BJ (cell line): ENCODE measurements around the gene KRTAP2-3. TPM values are rescaled to one million over a fixed set of nuclear protein-coding genes. Genes with fewer than 3 reads are reported as not detected.
A peak's percentile ranks its signal among the peaks of the same experiment; 100 is the strongest.

Source experiments
- CTCF ChIA-PET: fragments of 350-600 bp; formaldehyde crosslinking; extraction: SDS; loops from one replicate; lab custom pipeline; 2021; ENCODE audit warnings: antibody characterized with exemption, inconsistent platforms; lab: Yijun Ruan, JAX
- POLR2A ChIA-PET: fragments of 300-600 bp; sonication (Branson Sonifier 250); formaldehyde crosslinking; extraction: SDS; loops from one replicate; lab custom pipeline; 2021; ENCODE audit warnings: antibody characterized with exemption; lab: Charles Lee
- DNase-seq: peaks from one replicate; pipeline ENCODE4 v3.0.0-alpha.2; 2011; ENCODE audit warnings: low read depth
- H3K27me3 ChIP-seq: 2 replicates; pipeline ENCODE4 v1.6.0; 2011; ENCODE audit warnings: low read length; ENCODE audit not compliant: control insufficient read depth, insufficient read depth
- H3K36me3 ChIP-seq: 2 replicates; pipeline ENCODE4 v1.5.1; 2011; ENCODE audit warnings: low read length; ENCODE audit not compliant: control insufficient read depth, insufficient read depth
- H3K4me3 ChIP-seq: 2 replicates; pipeline ENCODE4 v1.5.1; 2011; ENCODE audit warnings: low read depth, mild to moderate bottlenecking, control low read depth, low read length
- polyA plus RNA-seq: library from polyadenylated mRNA; depleted of rRNA; stranded (reverse); fragments of >200 nt; gene quantifications from 2 replicates; pipeline ENCODE4 v1.2.3, GENCODE V29; 2011
- TF ChIP-seq, protein P1 (sequence below): IDR thresholded peaks from 2 replicates; pipeline ENCODE4 v1.5.1; 2011; ENCODE audit warnings: low read depth, mild to moderate bottlenecking, control low read depth, inconsistent platforms, low read length, moderate library complexity; ENCODE audit not compliant: insufficient read depth

KRTAP2-3 gene
- polyA plus RNA-seq, 1 experiment: 1.4 TPM

DNA sequence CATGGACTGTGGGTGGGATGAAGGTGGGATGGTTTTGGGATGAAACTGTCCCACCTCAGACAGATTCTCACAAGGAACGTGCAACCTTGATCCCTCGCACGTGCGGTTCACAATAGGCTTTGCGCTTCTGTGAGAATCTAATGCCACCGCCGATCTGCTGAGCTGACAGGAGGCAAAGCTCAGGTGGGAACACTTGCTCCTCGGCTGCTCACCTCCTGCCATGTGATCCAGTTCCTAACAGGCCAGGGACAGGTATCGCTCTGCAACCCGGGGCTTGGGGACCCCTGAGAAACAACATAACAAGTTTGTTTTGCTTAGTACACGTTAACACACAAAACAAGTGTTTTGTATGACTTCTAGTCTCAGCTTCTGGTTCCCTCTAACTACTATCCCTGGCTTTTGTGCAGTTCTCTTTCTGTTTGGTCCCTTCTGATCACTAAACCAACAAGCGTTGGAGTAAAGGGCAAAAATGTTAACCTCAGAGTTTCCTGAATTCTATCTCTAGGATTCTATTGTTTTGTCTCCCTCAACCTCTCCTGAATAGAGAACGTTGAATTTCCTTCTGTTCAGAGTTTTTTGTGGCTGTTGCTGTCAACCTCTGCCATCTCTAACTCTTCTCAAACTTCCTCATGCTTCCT lies 43.2 kb downstream of the KRTAP2-3 start:
- DNase-seq: no peak
- TF ChIP-seq, protein P1, sequence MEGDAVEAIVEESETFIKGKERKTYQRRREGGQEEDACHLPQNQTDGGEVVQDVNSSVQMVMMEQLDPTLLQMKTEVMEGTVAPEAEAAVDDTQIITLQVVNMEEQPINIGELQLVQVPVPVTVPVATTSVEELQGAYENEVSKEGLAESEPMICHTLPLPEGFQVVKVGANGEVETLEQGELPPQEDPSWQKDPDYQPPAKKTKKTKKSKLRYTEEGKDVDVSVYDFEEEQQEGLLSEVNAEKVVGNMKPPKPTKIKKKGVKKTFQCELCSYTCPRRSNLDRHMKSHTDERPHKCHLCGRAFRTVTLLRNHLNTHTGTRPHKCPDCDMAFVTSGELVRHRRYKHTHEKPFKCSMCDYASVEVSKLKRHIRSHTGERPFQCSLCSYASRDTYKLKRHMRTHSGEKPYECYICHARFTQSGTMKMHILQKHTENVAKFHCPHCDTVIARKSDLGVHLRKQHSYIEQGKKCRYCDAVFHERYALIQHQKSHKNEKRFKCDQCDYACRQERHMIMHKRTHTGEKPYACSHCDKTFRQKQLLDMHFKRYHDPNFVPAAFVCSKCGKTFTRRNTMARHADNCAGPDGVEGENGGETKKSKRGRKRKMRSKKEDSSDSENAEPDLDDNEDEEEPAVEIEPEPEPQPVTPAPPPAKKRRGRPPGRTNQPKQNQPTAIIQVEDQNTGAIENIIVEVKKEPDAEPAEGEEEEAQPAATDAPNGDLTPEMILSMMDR: no peak
- Histone ChIP-seq H3K4me3 (no peak overlapping the region), H3K27me3 (no peaks in the 10 kb centered on the region), H3K36me3 (no peaks in the 10 kb centered on the region)
- POLR2A ChIA-PET: no interaction called here
- CTCF ChIA-PET: interaction anchor here (0.6 to 1.3 kb wide), 3 partner anchors 43 to 631 kb away, joined by 3 to 4 read pairs (median 3); no protein-coding TSS in a partner anchor

DNA sequence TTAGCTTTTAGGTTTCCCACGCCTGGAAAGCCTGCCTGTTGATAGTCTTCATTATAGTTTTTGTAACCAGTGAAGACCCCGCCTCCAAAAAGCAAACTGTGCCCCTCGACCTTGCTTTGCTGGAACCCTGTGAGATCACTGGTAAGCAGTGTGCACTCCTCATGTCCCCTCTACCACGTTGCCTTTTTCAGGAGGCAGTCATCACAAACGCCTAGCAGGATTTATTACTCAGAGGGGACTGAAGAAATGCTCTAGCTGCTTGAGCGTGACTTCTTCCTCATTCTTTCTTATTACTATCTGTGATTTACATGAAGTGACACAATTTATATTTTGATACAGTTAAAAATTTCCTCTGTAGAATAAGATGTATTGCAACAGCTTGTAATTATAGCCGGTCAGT lies 44.5 kb downstream of the KRTAP2-3 start:
- Histone ChIP-seq H3K4me3 (no peak overlapping the region), H3K27me3 (no peaks in the 10 kb centered on the region), H3K36me3 (no peaks in the 10 kb centered on the region)
- TF ChIP-seq, protein P1: no peak
- ChIA-PET CTCF (interaction anchor here (1.0 to 1.3 kb wide), 3 partner anchors 8 to 632 kb away, joined by 3 to 4 read pairs (median 3); no protein-coding TSS in a partner anchor), POLR2A (no interaction called here)
- DNase-seq: no peak

DNA sequence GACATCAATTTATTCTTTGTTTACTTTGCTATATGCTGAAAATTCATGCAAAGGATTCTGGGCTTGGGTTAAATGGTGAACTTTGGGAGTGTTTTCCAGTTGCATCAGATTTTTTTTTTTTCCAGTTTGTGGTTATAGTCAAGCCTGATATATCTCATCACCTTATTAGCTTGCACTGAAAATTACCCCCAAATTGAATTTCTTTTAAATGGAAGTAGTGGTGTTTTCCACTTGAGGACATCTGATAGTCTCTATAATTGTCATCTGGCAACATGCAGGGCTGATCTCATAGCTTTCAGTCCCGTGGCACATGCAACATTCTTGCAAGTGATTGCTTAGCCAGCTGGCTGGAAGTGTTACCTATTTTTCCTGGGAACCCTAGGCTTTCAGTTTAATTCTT lies 46.3 kb downstream of the KRTAP2-3 start:
- CTCF ChIA-PET: interaction anchor here (1.0 to 2.0 kb wide), 5 partner anchors 11 to 649 kb away, joined by 3 to 7 read pairs (median 3); partner anchors contain the start of gene KRTAP1-5
- no peaks in the 10 kb centered on the region for H3K36me3 ChIP-seq
- POLR2A ChIA-PET: interaction anchor here (0.6 to 0.7 kb wide), 2 partner anchors 13 to 86 kb away, joined by 5 read pairs; partner anchors contain the start of gene KRTAP1-5
- TF ChIP-seq, protein P1: no peak
- no peak overlapping the region for H3K4me3 ChIP-seq
- DNase-seq: peak; percentile 71
- no peaks in the 10 kb centered on the region for H3K27me3 ChIP-seq

DNA sequence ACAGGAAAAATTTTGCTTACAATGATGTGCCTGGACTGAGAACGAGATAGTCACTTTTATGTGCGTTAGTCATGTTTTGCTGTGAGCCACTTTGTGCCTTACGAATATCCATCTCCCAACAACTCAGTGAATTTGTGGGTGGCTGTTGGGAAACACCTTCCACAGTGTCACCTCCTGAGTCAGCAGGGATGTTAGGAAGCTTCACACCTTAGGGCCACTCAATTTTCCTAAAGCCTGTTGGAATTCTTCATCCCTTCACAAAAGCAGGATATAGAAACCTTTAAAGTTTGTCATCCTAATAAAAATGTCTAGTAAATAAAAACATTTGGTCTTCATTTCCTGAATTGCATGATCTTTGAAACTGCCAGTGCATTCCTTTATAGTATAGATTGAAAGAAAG lies 46.7 kb downstream of the KRTAP2-3 start:
- no peak overlapping the region for H3K4me3 ChIP-seq
- DNase-seq: peak; percentile 91
- TF ChIP-seq, protein P1: no peak
- H3K27me3 ChIP-seq: no peaks in the 10 kb centered on the region
- ChIA-PET CTCF (interaction anchor here (1.0 to 2.0 kb wide), 5 partner anchors 11 to 650 kb away, joined by 3 to 7 read pairs (median 3); partner anchors contain the start of gene KRTAP1-5), POLR2A (interaction anchor here (0.6 kb wide), 1 partner anchor 474 kb away, joined by 14 read pairs; no protein-coding TSS in a partner anchor)
- no peaks in the 10 kb centered on the region for H3K36me3 ChIP-seq

DNA sequence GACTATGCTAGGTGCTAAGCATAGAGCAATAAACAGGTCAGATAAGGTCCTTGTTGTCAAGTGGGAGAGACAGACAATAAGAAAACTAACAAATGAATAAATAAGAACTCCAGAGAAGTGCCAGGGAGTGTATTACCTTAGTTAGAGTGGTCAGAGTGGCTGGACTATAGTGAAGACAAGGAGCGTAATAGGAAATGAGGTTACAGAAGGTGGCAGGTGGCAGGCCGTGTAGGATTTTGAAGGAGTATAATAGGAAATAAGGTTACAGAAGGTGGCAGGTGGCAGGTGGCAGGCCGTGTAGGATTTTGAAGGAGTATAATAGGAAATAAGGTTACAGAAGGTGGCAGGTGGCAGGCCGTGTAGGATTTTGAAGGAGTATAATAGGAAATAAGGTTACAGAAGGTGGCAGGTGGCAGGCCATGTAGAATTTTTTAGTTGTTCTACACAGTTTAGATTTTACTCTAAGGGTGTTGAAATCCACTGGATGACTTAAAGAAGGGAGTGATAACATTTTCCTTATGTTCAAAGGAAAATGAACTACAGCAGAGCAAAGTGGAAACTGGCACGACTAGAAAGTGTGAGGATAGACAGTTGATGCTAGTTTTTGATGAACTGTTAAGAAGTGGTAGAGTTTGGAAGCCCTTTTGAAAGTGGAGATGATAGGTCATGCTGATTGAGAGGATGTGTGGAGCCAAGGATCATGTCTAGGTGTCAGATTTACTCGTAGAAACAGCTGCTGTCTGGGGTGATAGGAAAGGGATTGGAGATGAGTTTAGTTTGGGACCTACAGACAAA lies 47.4 kb downstream of the KRTAP2-3 start:
- POLR2A ChIA-PET: interaction anchor here (0.6 kb wide), 1 partner anchor 473 kb away, joined by 14 read pairs; no protein-coding TSS in a partner anchor
- Histone ChIP-seq H3K36me3 (no peaks in the 10 kb centered on the region), H3K4me3 (no peak overlapping the region), H3K27me3 (no peaks in the 10 kb centered on the region)
- CTCF ChIA-PET: interaction anchor here (2.0 kb wide), 1 partner anchor 12 kb away, joined by 7 read pairs; no protein-coding TSS in a partner anchor
- TF ChIP-seq, protein P1: no peak
- DNase-seq: no peak
